BJ (cell line): ENCODE measurements around the gene EPM2AIP1. TPM values are rescaled to one million over a fixed set of nuclear protein-coding genes. Genes with fewer than 3 reads are reported as not detected.

Experiments
- CTCF ChIA-PET: fragments of 350-600 bp; formaldehyde crosslinking; extraction: SDS; loops from one replicate; lab custom pipeline; 2021; ENCODE audit warnings: antibody characterized with exemption, inconsistent platforms; lab: Yijun Ruan, JAX
- POLR2A ChIA-PET: fragments of 300-600 bp; sonication (Branson Sonifier 250); formaldehyde crosslinking; extraction: SDS; loops from one replicate; lab custom pipeline; 2021; ENCODE audit warnings: antibody characterized with exemption; lab: Charles Lee
- DNase-seq: peaks from one replicate; pipeline ENCODE4 v3.0.0-alpha.2; 2011; ENCODE audit warnings: low read depth
- H3K27me3 ChIP-seq: 2 replicates; pipeline ENCODE4 v1.6.0; 2011; ENCODE audit warnings: low read length; ENCODE audit not compliant: control insufficient read depth, insufficient read depth
- H3K36me3 ChIP-seq: 2 replicates; pipeline ENCODE4 v1.5.1; 2011; ENCODE audit warnings: low read length; ENCODE audit not compliant: control insufficient read depth, insufficient read depth
- H3K4me3 ChIP-seq: 2 replicates; pipeline ENCODE4 v1.5.1; 2011; ENCODE audit warnings: low read depth, mild to moderate bottlenecking, control low read depth, low read length
- CTCF ChIP-seq: IDR thresholded peaks from 2 replicates; pipeline ENCODE4 v1.5.1; 2011; ENCODE audit warnings: low read depth, mild to moderate bottlenecking, control low read depth, inconsistent platforms, low read length, moderate library complexity; ENCODE audit not compliant: insufficient read depth
- polyA plus RNA-seq: library from polyadenylated mRNA; depleted of rRNA; stranded (reverse); fragments of >200 nt; gene quantifications from 2 replicates; pipeline ENCODE4 v1.2.3, GENCODE V29; 2011

EPM2AIP1 gene
- polyA plus RNA-seq, 1 experiment: 5.0 TPM

GRCh38 chr3:37029111-37029510 is 36.2 kb upstream of the EPM2AIP1 start:
- H3K36me3 ChIP-seq: peaks cover 7% of the 10 kb centered on the region
- ChIA-PET CTCF (interaction anchor here (0.9 to 2.1 kb wide), 3 partner anchors 9 to 23 kb away, joined by 3 to 9 read pairs (median 3); no protein-coding TSS in a partner anchor), POLR2A (interaction anchor here (0.6 kb wide), 1 partner anchor 211 kb away, joined by 3 read pairs; no protein-coding TSS in a partner anchor)
- no peak overlapping the region for H3K4me3 ChIP-seq
- TF ChIP-seq CTCF: no peak
- no peaks in the 10 kb centered on the region for H3K27me3 ChIP-seq
- no peak for DNase-seq

GRCh38 chr3:37028329-37028728 is 35.4 kb upstream of the EPM2AIP1 start:
- no peaks in the 10 kb centered on the region for H3K27me3 ChIP-seq
- CTCF ChIA-PET: interaction anchor here (1.2 to 2.1 kb wide), 3 partner anchors 10 to 70 kb away, joined by 3 to 9 read pairs (median 3); no protein-coding TSS in a partner anchor
- POLR2A ChIA-PET: no interaction called here
- H3K4me3 ChIP-seq: no peak overlapping the region
- TF ChIP-seq CTCF: no peak
- peaks cover 7% of the 10 kb centered on the region for H3K36me3 ChIP-seq
- DNase-seq: no peak

- CTCF ChIA-PET: no interaction called here
- H3K4me3 ChIP-seq: no peak overlapping the region
- TF ChIP-seq CTCF: no peak
- POLR2A ChIA-PET: no interaction called here
- peaks cover 9% of the 10 kb centered on the region for H3K36me3 ChIP-seq
- no peaks in the 10 kb centered on the region for H3K27me3 ChIP-seq
- DNase-seq: no peak
These were observed 33.9 kb upstream of the EPM2AIP1 start for GRCh38 chr3:37026851-37027250.

GRCh38 chr3:37025561-37026335 is 32.8 kb upstream of the EPM2AIP1 start:
- H3K27me3 ChIP-seq: no peaks in the 10 kb centered on the region
- POLR2A ChIA-PET: no interaction called here
- CTCF ChIA-PET: interaction anchor here (0.8 to 2.8 kb wide), 6 partner anchors 9 to 192 kb away, joined by 3 to 23 read pairs (median 6); no protein-coding TSS in a partner anchor
- DNase-seq: no peak
- peaks cover 8% of the 10 kb centered on the region for H3K36me3 ChIP-seq
- no peak overlapping the region for H3K4me3 ChIP-seq
- TF ChIP-seq CTCF: no peak

GRCh38 chr3:37024820-37025405 is 32.0 kb upstream of the EPM2AIP1 start:
- Histone ChIP-seq H3K27me3 (no peaks in the 10 kb centered on the region), H3K4me3 (no peak overlapping the region), H3K36me3 (peaks cover 9% of the 10 kb centered on the region)
- POLR2A ChIA-PET: no interaction called here
- CTCF ChIA-PET: interaction anchor here (0.8 to 2.8 kb wide), 10 partner anchors 9 to 200 kb away, joined by 3 to 23 read pairs (median 4); no protein-coding TSS in a partner anchor
- no peak for DNase-seq
- TF ChIP-seq CTCF: no peak
